GM21619 (cell line): ENCODE results near the gene LMX1A.

Experiments
- ATAC-seq: cut with Tn5 transposase; IDR thresholded peaks from one replicate; pipeline ENCODE4 v1.9.1; 2021; ENCODE audit not compliant: unreplicated experiment

Gene LMX1A

DNA sequence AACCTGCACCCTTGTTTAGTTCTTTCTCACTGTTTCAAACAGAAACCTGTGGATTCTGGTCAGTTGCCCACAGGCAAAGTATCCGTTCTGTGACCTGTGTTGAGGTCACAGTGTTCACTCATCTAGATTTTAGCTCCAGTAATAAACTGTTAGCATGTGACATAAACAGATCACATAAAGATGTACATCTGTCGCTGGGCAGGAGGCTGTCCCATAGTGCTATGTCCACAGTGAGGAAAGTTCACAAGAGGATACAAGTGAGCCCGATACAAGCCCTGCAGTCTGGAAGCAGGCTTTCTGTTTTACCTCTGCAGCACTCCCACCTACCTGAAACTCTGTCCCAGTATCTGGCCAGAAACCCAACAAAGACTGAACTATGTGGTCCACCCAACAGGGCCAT, 28.4 kb downstream of the LMX1A start:
- no peak for ATAC-seq

DNA sequence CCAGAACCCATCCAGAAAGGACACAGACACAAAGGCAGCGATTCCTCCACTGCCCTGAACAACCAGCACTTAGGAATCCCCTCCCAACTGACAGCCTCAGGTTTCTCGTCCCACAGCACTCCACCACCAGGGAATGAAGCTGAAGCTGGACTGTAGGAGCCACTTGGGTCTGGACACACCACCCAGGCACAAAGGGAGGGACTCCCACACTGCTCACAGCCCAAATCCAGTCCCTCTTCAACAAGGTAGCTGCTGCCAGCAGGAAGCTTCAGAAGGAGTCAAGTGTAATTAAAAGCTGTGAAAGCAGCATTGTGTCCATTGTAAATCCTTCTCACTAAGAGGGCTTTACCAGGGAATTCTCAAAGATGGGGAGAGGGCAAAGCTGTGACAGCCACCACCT, 29.0 kb downstream of the LMX1A start:
- no peak for ATAC-seq

DNA sequence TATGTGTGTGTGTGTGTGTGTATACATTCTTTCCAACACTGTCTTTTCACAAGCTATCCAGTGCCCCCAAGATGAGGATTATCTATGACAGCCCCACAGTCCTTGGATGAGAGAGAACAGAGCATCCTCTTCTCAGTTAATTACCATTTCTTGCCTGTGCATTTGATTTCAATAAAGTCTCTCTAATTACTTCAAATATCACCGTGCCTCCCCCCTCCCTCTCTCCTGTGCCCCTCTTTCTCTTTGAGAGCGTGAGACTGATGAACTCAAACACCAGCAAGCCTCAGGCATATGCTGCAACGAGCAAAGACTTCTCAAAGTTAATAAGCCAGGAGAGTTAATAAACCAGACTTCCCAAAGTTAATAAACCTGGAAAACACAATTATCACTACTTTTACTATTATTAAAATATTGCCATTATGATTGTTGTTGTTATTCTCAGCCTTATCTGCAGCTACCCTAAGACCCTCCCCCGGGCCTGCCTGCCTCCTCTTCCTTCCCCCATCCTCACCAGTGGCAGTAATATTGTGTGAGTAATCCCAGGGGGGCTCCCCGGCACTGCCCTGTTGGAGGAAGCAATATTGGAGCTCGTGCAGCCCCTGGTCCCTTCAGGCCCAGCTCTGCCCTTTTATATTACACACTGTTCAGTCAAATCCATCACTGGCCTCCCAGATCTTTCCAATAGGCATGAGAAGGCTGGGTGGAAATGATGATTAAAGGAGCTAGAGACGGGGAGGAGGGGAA, 30.9 kb downstream of the LMX1A start:
- no peak for ATAC-seq

DNA sequence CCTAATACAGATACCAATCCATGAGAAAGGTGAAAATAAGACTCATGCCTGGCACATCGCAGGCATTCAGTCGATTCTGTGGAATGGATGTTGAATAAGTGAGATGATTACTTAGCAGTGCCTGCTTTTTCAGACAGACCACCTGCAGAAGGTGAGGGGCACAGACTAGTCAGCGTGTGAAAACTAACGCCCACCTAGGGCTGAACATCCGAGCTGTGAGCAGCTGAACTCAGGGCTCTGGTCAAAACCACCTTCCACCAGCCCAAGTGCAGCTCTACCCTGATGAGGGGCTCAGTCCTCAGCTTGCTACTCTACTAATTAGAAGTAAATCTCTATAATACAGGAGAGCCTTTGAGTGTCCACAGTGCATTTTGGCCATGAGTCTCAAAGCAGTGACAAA, 32.5 kb downstream of the LMX1A start:
- ATAC-seq = no peak

DNA sequence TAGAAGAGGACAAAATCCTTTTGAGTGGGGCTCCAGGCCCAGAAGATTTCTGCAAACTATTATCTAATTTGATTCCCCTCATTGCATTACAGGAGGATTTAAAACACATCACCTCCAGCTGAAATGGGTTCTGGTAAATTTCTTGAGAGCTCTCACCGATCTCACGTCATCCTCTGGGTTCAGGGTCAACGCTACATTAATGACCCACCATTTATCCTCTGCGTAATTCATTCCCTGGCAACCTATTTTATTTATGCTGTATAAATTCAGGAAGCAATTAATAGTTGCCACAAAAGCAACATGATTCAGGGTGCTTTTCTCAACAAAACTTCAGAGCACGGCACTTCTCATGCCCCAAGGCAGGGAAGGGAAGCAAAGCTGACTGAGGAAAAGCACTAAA, 38.9 kb downstream of the LMX1A start:
- ATAC-seq = no peak

DNA sequence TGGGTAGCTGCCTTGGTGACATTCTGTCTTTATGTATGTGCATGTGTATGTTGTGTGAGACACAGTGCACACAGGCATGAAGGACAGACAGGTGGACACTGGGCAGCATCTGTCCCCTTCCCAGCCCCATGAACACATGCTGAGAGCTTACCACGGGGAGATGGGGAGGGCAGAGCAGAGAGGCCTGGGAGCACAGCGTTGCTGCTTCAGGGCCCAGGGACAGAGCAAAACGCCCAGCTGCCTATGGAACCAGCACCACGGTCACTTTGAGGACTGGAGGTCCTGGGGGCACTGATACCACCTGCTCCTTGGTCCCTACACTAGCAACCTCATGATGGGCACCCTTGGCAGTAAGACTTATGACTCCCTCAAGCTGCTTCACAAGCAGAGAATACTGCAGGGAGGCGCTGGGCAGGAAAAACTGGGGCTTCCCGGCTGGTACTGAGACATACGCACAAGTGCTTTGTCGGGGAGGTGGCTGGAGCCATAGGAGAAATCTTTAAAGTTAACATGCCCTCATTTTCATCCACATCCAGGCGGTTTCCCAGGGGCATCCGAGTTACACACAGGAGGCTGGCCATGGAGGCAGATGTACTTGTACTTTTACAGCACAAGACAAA, 40.3 kb downstream of the LMX1A start:
- ATAC-seq = no peak

DNA sequence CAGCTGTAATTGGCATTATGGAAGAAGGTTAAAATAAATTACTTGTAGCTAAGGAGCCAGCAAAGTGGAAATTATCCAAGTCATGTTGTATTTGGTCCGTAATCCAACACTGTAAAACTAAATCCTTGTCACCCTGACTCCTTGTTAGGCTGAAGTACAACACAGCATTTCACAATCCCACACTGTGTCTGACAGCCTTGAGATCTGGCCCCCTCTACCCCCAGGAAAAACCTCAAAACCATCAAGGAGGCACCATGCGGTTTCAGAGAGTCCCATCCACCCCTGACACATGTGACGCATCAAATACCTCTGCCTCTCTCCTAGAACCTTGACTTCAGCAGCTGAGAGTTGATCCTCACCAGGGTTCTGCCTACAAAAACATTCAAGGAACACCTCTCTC, 41.0 kb downstream of the LMX1A start:
- ATAC-seq = no peak

DNA sequence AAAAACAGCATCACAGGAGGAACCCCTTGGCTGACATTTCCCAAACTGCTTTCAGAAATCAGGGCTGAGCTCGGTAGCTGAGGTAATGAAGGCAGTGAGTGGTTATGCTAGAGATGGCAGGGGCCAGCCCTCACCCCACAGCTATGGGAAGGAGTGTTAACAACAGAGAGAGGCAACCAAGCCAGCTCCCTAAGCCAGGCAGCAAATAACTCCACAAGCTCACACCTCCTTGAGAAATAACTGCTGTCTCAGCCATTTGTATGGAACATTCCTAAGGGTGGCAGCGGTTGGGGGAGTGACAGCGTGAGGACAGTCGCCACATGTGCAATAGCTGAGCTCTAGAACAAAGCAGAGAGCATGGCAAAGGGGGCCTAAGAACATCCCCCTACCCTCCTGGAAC, 42.6 kb downstream of the LMX1A start:
- ATAC-seq = no peak

DNA sequence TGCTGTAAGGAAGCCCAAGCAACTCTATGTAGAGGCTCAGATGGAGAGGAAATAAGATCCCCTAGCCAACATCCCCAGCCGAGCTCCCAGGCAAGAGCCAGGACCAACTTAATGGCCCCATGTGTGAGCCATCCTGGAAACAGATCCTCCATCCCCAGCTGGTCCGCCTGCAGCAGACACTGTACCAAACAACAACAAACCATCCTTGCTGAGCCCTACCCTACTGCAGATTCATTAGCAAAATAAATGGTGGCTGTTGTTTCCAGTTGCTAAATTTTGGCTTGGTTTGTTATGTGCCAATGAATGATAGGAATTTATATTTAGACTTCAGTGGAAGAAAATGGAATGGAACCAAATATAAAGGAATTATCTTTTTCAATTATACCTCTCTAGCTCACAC, 43.9 kb downstream of the LMX1A start:
- no peak for ATAC-seq

DNA sequence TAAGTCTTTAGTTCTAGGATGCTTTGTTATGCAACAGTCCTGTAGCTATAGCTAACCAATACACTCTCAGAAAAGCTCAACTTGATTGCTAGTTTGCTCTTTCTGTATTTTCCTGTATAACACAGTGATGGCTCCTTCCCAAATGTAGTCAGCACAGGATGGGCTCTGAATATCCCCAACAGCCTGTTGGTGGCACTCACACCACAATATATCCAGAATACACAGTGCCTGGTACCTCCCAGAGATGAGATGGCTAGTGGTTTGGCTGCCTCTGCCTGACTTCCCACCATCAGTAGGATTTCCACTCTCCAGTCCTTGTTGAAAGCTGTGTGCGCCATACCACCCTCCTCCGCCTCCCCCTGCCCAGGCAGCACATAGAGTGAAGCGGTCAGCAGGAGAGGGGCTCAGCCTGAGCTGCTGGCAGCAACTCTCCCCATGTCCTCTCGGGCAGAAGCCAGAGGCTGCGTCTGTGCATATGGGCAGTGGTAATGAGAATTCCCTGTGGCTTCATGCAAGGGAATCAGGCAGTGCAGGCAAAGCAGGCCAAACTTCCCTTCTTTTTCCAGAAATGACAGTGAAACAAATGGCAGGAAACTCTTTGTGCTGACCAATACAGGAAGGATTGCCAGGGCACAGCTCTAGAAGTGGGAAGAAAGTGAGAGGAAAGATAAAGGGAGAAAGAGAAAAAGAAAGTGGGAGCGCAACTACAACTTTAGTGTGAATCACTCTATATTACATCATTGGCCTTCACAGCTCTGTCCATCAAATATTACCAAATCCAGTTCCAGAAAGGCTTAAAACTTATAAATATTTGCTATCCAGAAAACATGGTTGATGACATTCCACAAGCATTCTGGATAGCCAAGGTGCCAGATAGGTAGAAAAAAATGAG, 49.7 kb downstream of the LMX1A start:
- ATAC-seq = no peak

DNA sequence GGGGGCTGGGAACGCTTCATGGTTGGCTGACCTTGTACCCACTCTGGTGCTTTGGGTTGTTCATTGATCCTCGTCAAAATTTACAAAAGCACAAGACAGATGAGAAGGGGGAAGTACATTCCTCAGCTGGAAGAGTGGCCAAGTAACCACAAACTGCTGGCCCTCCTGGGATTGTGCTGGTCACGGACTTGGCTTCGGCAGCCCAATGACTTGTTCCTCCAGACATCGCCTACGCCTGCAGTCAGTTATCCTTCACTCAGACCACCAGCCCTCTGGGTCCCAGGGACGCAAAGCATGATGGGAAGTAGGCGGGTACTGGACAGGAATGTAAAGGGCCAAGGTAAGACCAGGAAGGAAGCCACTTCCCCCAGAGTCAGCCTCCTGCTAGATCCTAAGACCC, 53.1 kb downstream of the LMX1A start:
- ATAC-seq = no peak

DNA sequence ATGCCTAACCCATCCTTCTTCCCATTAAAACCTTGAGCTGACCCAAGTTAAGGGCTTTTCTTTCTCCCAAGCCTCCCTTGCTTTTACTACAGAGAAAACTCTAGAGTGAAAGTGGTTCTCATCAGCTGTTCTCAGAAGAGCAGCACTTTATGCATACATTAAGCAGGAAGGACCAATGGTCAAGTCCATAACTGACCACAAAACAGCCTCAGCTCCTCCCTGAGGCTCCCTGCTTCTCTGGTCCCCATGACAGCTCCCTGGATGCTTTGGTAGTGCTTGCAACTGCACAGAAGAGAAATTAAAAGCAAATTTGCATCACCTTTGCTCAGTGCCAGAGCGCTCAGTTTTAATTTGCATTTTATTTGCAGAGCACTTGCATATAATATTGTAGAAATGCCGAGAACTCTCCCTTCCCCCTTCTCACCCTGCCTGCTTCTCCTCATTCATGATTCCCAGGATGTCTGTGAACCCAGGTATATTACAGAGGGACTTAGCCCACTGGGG, 56.1 kb downstream of the LMX1A start:
- no peak for ATAC-seq

DNA sequence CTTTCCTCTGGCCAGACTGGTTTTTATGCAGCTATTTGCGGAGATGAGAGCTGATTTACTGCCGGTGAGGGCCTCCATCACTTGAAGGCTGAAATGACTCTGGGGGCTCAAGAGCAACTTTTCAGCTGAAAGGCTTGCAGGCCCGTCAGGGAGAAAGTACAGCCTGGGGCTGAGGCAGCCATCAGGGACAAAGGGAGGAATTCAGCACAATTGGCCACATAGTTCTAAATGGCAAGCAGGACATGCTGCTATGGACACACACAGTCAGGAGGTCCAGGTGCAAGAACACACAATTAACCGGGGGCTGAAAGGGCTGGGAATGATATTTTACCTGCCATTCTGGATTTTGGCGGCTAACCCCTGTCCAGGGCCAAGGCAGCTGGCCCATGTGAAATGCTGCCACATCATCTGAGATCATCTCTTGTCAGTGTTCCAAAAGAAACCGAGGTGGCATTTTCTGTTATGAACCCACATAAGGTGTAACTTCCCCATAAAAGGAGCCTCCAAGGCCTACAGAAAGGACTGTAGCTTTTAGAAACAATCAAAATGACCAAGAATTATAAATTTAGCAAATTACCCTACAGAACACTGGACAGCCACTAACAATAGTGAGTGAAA, 58.2 kb downstream of the LMX1A start:
- ATAC-seq = no peak

DNA sequence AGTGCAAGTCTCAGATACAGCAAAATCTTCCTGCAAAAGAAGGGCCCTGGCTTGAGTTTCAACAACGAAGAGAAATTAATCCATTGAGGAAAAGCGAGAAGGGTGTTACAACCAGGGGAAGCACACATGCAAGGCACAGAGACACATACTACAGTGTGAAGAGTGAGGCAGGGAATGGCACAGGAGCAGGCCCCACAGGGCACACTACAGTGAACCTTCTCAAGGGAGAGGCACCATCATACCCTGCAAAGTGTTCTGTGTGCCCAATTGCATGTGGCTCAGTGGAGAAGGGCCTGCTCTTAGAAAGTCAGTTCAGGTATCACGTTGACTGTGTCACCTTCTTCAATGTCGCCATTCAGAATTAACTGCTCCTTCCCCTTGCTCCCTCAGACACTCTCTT, 60.3 kb downstream of the LMX1A start:
- no peak for ATAC-seq

DNA sequence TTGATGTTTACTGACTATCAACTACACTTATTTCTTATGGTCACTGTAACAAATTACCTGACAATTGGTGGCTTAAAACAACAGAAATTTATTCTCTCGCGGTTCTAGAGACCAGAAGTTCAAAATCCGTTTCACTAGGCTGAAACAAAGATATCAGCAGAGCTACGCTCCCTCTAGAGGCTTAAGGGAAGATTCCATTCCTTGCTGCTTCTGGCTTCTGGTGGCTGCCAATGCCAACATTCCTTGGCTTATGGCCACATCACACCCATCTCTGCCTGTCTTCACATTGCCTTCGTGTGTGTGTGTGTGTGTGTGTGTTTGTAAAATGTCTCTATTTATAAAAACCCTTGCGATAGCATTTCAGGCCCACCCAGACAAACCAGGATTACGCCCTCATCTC, 66.4 kb downstream of the LMX1A start:
- no peak for ATAC-seq

DNA sequence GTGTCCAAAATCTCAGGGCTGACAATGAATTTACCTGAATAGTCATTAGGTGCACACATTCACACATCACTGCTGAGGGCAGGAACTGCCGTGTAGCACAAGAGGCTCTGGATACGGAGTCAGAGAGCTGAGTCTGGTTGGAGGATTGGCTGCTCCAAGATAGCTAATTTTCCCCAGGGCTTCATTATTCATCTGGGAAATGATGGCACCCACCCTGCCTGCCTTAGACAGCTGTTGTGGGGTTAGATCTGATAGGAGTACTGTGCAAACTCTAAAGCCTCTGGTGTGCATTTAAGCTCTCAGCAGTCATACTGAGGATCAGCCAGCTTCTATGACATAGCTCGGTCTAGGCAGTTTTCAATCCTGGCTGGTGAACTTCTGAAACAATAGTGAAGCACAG, 67.0 kb downstream of the LMX1A start:
- no peak for ATAC-seq

DNA sequence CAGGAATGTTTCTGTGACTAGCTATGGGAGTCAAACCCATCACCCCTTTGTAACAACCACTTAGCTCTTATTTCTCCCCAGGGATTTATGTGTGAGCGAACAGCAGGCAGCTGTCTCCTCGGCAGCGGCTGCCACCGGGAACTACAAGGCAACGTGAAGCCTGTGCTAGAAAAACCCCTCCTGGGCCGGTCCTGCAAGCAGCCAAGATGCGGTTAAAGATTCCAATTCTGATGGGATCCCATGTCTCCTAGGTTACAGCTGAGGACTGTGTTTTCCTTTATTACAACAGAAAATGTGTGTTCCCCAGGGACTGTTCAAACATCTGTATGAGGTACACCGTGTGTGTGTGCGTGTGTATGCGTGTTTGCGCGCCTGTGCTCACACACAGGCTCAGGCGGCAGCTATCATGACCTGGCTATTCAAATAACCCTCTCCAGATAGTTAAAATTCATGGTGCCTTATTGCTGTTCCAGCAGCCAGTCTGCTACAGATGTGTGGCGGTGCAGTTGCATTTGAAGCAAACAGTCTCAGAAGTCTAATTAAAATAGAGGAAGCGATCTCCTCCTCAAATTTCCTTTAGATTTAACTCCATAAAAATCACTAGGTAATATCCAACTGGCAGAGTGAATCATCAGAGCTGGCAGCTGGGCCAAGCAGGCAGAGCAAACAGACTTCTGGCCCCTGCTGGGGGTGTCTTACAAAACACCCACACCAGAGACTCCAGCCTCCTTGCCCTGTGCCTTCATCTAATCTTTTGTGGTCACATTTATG, 68.0 kb downstream of the LMX1A start:
- no peak for ATAC-seq

DNA sequence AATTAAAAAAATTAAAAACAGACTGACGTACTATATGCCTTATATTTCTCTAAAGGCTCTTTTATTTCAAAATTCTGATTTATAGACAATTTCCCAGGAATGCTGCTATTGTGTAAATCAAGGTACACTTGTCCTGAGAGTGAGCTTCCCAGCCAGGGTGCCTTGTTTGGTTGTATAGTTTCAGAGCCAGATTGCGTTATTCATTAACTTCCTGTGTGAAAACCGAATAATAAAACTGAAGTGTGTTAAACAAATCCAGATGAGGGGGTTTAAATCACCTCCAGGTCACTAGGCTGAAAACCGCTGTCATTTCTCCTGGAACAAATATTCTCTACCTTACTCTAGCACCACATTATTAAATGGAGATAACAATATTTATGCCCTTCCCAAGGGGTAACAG, 68.7 kb downstream of the LMX1A start:
- no peak for ATAC-seq

DNA sequence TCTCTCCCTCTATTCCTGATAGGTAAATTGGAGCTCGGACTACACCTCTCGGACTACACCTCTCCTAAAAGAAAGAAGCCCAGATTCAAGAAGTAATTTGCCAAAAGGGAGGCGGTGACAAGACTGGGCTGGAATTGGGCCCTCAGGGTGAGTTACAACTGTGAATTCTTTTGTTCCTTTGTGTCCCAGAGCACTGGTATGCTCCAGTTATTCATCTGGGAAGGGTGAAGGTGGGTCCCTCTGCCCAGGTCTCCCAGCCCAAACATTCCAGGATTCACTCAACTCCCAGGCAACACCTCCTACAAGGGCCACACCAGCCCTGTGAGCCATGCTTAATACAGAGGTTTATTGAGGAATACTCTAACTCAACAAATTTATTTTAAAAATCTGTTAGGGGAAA, 69.2 kb downstream of the LMX1A start:
- ATAC-seq = no peak

DNA sequence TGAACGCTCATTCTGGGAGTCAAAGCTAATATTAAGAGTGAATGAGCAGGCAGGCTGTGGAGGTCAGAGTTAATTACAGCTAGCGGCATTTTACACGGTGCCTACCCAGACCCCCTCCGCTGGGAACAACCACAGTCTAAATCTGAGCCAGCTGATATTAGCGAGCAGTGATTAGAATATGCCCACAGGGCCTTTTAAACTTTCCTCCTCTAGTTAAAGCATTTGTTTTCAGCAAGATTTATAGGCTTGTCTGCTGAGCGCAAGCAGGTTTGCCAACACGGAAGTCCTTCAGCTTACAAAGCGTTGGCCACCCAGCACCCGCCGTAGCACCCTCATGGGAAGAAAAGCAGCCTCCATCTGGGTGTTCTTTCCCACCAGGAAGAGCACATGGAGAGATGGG, 72.1 kb downstream of the LMX1A start:
- no peak for ATAC-seq
